H54 (cell line): ENCODE measurements around the gene METTL9.
"Not testable (repeated sequence)": the region's sequence is repeated elsewhere in the genome, so short reads cannot be mapped to it uniquely, and the experiment has no call there.

Source experiments
- DNase-seq: peaks from one replicate; pipeline ENCODE4 v3.0.0; 2011; ENCODE audit warnings: low spot score, mixed read lengths; ENCODE audit not compliant: insufficient read length
- FAIRE-seq: peaks from 3 replicates; lab custom pipeline; 2011; peaks lifted over from hg19 to GRCh38; lab: Jason Lieb, UNC
- POLR2A ChIP-seq: IDR thresholded peaks from 2 replicates; pipeline ENCODE4 v1.6.1; 2011; ENCODE audit warnings: low read depth, mild to moderate bottlenecking, low read length

METTL9 gene

DNA sequence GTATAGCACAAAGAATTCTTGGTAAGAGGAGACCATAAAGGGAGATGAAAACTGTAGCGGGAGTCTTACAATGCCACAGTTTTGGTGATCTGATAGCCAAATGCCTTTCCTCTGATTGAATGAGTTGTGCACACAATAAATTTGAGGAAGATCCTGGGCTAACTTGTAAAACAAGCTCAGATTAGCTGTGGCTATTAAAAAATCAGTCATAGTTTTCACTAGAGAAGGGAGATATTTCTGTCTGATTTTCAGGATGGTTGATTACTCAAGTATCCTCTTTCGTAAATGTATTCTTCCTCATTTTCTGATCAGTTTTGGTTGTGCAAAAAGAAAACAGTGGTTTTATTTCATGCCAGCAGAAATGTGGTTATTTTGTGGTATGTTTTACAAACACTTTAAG is 9.1 kb upstream of the METTL9 start:
- FAIRE-seq (no peak), DNase-seq (no peak)
- no peak for TF ChIP-seq POLR2A

GRCh38 chr16:21590796-21591195 is 8.6 kb upstream of the METTL9 start:
- DNase-seq: no peak
- FAIRE-seq: no peak
- TF ChIP-seq POLR2A: no peak

- DNase-seq (no peak), FAIRE-seq (no peak)
- TF ChIP-seq POLR2A: no peak
Observed at GRCh38 chr16:21592191-21592590, 7.2 kb upstream of the METTL9 start.

- DNase-seq (no peak), FAIRE-seq (no peak)
- no peak for TF ChIP-seq POLR2A
Observed at GRCh38 chr16:21593530-21594289, 5.7 kb upstream of the METTL9 start.

GRCh38 chr16:21597561-21598030 is 1.8 kb upstream of the METTL9 start:
- no peak for TF ChIP-seq POLR2A
- FAIRE-seq (no peak), DNase-seq (no peak)

- DNase-seq: no peak
- TF ChIP-seq POLR2A: no peak
- no peak for FAIRE-seq
Observed at GRCh38 chr16:21598206-21598605, 1.2 kb upstream of the METTL9 start.

- no peak for TF ChIP-seq POLR2A
- DNase-seq (no peak), FAIRE-seq (no peak)
Observed at GRCh38 chr16:21598701-21599121, 666 bp upstream of the METTL9 start.

- FAIRE-seq (peak; percentile 45), DNase-seq (peak; percentile 19)
- no peak for TF ChIP-seq POLR2A
Observed at GRCh38 chr16:21600031-21600773, 825 bp downstream of the METTL9 start.

DNA sequence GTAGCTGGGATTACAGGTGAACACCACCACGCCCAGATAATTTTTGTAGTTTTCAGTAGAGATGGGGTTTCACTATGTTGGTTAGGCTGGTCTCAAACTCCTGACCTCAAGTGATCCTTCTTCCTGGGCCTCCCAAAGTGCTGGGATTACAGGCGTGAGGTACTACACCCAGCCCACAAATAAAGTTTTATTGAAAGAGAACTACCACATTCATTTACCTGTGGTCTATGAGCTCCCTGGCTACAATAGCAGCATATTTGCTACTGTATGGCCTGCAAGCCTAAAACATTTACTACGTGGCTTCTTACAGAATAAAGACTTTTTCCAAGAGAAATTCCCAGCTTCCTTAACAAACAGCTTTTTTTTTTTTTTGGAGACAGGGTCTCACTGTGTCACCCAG is 3.4 kb downstream of the METTL9 start:
- no peak for DNase-seq
- no peak for TF ChIP-seq POLR2A
- FAIRE-seq: no peak

DNA sequence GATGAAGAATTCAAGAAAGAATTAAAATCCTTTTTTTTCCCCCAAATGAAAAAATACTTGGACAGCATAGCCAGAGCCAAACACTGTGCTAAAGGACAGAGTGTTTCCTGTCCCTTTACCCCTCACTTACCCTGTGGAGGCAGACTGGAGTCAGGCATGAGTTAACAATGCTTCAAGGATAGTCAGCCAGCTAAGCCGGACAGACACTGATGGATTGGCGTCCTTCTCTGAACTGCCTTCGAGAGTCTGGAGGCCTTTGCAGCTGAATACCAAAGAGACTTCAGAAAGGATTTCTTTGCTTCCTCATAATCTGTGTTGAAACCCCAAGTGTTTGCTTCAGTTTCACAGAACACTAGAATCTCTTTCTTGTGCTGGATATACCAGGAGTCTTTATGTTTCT is 4.6 kb downstream of the METTL9 start:
- no peak for TF ChIP-seq POLR2A
- DNase-seq (no peak), FAIRE-seq (no peak)

DNA sequence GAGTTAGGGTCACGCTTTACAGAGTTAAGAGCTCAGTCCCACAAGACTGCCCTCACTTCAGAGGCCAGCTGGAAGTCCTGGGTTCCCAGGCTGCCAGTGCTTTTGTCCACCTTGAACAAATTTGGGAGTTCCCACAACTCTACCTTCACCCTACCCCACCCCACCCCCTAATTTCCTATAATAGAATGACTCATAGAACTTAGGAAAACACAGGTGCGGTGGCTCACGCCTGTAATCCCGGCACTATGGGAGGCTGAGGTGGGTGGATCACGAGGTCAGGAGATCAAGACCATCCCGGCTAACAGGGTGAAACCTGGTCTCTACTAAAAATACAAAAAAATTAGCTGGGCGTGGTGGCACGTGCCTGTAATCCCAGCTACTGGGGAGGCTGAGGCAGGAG is 6.5 kb downstream of the METTL9 start:
- DNase-seq, FAIRE-seq: not testable (repeated sequence)

GRCh38 chr16:21608639-21609328 is 9.4 kb downstream of the METTL9 start:
- FAIRE-seq: no peak
- no peak for DNase-seq
- TF ChIP-seq POLR2A: no peak

DNA sequence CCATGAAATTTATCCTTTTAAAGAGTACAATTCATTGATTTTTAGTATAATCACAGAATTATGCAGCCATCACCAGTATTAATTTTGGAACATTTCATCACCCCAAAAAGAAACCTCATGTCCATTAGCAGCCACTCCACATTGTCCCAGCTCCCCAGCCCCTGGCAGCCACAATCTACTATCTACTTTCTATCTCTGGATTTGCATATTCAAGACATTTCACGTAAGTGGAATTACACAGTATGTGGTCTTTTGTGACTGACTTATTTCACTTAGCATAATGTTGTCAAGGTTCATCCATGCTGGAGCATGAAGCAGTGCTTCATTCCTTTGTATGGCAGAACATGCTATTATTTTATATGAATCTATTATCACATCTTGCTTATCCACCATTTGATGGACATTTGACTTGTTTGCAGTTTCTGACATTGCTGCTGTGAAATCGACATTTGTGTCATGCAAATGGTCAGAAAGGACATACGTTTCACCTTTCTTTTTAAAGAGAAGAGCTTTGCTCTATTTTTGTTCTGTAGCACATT is 10.7 kb downstream of the METTL9 start:
- no peak for DNase-seq
- no peak for FAIRE-seq
- no peak for TF ChIP-seq POLR2A

DNA sequence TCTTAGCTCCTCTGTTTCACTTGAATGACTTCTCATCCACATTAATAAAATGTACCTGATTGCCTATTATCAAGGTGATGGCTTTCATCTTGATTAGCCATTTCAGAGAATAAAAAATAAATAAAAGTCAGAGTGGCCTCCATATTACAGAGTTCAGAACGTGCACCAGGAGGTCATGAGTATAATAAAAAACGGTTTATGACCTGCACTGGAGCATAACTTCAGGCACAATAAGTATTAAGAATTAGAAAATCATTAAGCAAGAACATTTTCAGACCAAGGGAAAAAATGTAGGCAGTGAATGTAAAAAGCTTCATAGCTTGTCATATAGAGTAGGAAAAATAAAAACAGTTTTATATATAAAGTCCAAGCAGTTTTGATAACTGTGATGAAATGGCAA is 11.4 kb downstream of the METTL9 start:
- no peak for FAIRE-seq
- DNase-seq: no peak
- no peak for TF ChIP-seq POLR2A
